ENCODE data around the gene NOB1.

Gene NOB1

DNA sequence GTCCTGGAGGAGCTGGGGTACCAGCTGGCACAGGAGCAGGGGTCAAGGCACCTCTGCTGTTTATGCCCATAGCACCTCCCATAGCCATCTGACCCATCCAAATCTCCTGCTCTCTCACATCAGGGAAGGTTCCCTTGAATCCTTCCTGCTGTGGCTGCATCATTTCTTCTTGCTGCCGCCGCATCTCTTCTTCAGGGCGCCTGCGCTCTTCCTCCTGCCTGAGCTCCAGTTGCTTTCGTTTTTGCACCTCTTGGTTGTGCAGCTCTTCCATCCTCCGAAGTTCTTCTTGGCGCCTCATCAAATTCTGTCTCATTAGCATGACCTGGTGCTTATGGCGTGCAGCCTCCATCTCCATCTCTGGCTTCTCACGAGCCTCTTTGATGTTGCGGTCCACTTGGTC is 2.0 kb upstream of the NOB1 start:
- no peaks in the 10 kb centered on the region for H3K36me3 ChIP-seq
- H3K4me3 ChIP-seq (ENCODE audit: low read depth in 1 of 2, low read length in 1 of 2): no peak overlapping the region
- no peaks in the 10 kb centered on the region for H3K27me3 ChIP-seq
- TF ChIP-seq, protein P1, sequence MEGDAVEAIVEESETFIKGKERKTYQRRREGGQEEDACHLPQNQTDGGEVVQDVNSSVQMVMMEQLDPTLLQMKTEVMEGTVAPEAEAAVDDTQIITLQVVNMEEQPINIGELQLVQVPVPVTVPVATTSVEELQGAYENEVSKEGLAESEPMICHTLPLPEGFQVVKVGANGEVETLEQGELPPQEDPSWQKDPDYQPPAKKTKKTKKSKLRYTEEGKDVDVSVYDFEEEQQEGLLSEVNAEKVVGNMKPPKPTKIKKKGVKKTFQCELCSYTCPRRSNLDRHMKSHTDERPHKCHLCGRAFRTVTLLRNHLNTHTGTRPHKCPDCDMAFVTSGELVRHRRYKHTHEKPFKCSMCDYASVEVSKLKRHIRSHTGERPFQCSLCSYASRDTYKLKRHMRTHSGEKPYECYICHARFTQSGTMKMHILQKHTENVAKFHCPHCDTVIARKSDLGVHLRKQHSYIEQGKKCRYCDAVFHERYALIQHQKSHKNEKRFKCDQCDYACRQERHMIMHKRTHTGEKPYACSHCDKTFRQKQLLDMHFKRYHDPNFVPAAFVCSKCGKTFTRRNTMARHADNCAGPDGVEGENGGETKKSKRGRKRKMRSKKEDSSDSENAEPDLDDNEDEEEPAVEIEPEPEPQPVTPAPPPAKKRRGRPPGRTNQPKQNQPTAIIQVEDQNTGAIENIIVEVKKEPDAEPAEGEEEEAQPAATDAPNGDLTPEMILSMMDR (IDR thresholded peaks at IDR 0.05): no peak
- H3K27ac ChIP-seq: no peak overlapping the region
- H3K9me3 ChIP-seq: no peaks in the 10 kb centered on the region
- peaks cover 13 to 15% of the 10 kb centered on the region in 2 experiments for H3K4me1 ChIP-seq (ENCODE audit: control insufficient read depth in 1 of 2, insufficient read depth in 1 of 2, low read depth in 1 of 2, low read length in 1 of 2)

DNA sequence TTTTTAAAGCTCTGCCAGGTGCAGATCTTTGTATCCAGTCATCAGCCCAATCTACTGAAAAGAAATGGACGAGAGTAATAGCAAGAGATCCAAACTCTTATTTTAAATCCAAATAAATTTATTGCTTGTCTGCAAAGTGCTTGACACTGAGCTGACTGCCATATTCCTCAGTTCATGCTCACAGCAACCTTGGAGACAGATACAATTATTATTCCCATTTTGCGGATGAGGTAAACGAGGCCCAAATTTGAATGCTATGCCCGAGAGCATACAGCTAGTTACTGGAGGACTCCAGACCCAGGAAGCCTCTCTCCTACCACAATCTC is 620 bp downstream of the NOB1 start:
- Histone ChIP-seq H3K36me3 (peaks cover 3% of the 10 kb centered on the region), H3K9me3 (no peaks in the 10 kb centered on the region), H3K4me3 (ENCODE audit: low read depth in 1 of 2, low read length in 1 of 2) (peak overlapping the region; percentile 77 to 82), H3K27me3 (no peaks in the 10 kb centered on the region), H3K4me1 (ENCODE audit: control insufficient read depth in 1 of 2, insufficient read depth in 1 of 2, low read depth in 1 of 2, low read length in 1 of 2) (peaks cover 12 to 13% of the 10 kb centered on the region in 2 experiments), H3K27ac (no peak overlapping the region)
- TF ChIP-seq, protein P1 (IDR thresholded peaks at IDR 0.05): no peak

DNA sequence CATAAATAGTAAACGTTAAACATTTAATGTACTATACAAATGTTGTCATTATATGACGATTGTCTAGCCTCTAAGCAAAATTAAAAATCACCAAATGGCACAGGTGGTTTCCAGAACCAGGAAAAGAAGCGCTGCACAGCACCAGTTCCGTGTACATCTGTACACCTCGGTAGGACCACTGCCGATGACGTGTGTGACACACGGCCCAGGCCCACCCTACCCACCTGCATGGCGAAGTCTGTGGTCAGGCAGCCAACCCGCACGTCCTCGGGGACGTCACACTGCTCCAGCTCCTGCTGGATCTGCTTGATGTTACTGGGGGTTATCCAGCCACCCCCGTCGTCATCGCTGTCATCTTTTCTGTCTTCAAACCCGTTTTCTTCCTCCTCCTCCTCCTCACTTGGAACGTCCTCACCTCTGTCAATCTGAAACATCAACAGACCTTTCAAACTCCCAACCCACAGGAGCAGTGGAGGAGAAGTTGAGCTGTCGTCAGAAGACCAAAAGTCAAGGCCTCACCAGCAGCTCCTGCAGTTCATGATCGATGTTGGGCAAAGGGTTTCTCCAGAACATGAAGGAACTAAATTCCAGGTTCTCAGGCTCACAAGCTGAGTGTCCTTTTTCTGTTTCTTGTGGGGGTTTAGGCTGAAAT is 5.9 kb downstream of the NOB1 start:
- TF ChIP-seq, protein P1 (IDR thresholded peaks at IDR 0.05): no peak
- Histone ChIP-seq H3K36me3 (peaks cover 27% of the 10 kb centered on the region), H3K9me3 (no peaks in the 10 kb centered on the region), H3K27me3 (no peaks in the 10 kb centered on the region), H3K4me3 (ENCODE audit: low read depth in 1 of 2, low read length in 1 of 2) (no peak overlapping the region), H3K27ac (no peak overlapping the region), H3K4me1 (ENCODE audit: control insufficient read depth in 1 of 2, insufficient read depth in 1 of 2, low read depth in 1 of 2, low read length in 1 of 2) (no peaks in the 10 kb centered on the region)

DNA sequence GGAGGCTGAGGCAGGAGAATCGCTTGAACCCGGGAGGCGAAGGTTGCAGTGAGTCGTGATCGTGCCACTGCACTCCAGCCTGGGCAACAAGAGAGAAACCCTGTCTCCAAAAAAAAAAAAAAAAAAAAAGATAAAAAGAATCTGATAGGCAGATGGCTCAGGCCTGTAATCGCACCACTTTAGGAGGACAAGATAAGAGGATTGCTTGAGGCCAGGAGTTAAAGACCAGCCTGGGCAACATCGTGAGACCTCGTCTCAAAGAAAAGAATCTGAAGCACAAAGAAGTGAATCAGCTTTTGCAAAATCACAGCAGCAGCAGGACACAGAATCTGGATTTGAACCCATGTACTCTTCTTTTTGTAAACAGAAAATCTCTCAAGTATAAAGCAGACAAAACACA is 7.6 kb downstream of the NOB1 start:
- Histone ChIP-seq H3K36me3 (peaks cover 27% of the 10 kb centered on the region), H3K4me3 (ENCODE audit: low read depth in 1 of 2, low read length in 1 of 2) (no peak overlapping the region), H3K27ac (no peak overlapping the region), H3K27me3 (no peaks in the 10 kb centered on the region), H3K9me3 (no peaks in the 10 kb centered on the region), H3K4me1 (ENCODE audit: control insufficient read depth in 1 of 2, insufficient read depth in 1 of 2, low read depth in 1 of 2, low read length in 1 of 2) (peaks cover 0 to under 1% of the 10 kb centered on the region in 2 experiments)
- TF ChIP-seq, protein P1 (IDR thresholded peaks at IDR 0.05): no peak

- no peaks in the 10 kb centered on the region for H3K9me3 ChIP-seq
- H3K4me3 ChIP-seq (ENCODE audit: low read depth in 1 of 2, low read length in 1 of 2): no peak overlapping the region
- TF ChIP-seq, protein P1 (IDR thresholded peaks at IDR 0.05): no peak
- H3K36me3 ChIP-seq: peaks cover 27% of the 10 kb centered on the region
- no peaks in the 10 kb centered on the region for H3K27me3 ChIP-seq
- H3K27ac ChIP-seq: no peak overlapping the region
- peaks cover 11 to 12% of the 10 kb centered on the region in 2 experiments for H3K4me1 ChIP-seq (ENCODE audit: control insufficient read depth in 1 of 2, insufficient read depth in 1 of 2, low read depth in 1 of 2, low read length in 1 of 2)
These were observed 8.8 kb downstream of the NOB1 start for GRCh38 chr16:69745959-69746358.

All from neutrophil (primary cell).